HG03342 (cell line): ENCODE measurements around the gene GMIP.

Experiments used
- ATAC-seq: cut with Tn5 transposase; IDR thresholded peaks from one replicate; pipeline ENCODE4 v1.9.1; 2021; ENCODE audit warnings: mild to moderate bottlenecking, moderate library complexity; ENCODE audit not compliant: unreplicated experiment

GMIP gene

DNA sequence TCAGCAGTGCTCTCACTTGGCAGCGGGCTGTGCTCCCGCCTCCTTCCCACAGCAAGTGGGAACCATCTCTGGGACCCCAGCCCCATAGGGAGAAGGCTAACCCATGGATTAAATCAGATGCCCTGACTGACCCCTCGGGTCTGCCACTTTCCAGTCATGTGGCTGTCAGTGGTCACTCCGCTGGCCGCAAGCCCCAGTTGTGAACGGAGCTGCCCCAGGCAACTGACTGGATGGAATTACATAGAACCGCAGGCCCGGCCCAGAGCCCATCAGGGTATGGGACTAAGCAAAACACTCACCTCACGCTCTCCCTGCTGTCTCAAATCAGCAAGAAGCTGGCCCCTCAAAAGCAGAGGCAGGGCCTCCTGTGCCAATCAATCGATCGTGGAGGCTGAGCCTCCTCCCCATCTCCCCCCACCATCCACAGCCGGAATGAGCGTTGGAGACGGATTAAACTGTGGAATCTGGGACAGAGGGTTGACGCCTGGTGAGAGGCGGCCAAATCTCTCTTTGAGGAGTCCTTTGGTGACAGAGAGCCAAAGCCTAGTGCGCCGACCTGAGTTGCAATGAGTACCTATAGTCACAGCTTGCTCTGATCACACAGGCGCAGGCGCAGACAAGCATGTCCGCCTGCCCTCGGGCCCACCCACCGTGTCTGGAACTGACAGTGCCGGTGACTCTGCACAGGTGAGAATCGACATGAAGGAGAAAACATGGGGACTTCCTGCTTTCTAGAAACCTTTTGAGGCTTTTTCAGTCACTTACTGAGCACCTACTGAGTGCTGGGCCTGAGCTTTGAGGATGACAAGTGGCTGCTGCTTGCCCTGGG, 63.7 kb downstream of the GMIP start:
- ATAC-seq: no peak
